ENCODE data around the gene COPB2.

Gene COPB2

GRCh38 chr3:139361276-139361675 is 28.2 kb downstream of the COPB2 start:
- ChIA-PET POLR2A (no interaction called here), CTCF (interaction anchor here (0.6 to 1.6 kb wide), 3 partner anchors 7 to 200 kb away, joined by 3 to 6 read pairs (median 4); no protein-coding TSS in a partner anchor)
- no peak overlapping the region for H3K4me3 ChIP-seq (ENCODE audit: low read depth, low read length)
- H3K36me3 ChIP-seq (ENCODE audit: control insufficient read depth in 2 of 2, insufficient read depth in 1 of 2, low read length in 2 of 2): peaks cover 44 to 99% of the 10 kb centered on the region in 2 experiments
- no peaks in the 10 kb centered on the region for H3K4me1 ChIP-seq (ENCODE audit: control insufficient read depth, insufficient read depth, low read length)
- H3K9me3 ChIP-seq (ENCODE audit: control insufficient read depth, insufficient read depth, low read depth, low read length): no peaks in the 10 kb centered on the region
- no peak for TF ChIP-seq ZNF362 (tag by site-specific recombination; IDR thresholded peaks at IDR 0.05)
- no peak for TF ChIP-seq GLIS1 (tag by site-specific recombination; IDR thresholded peaks at IDR 0.05)
- no peak for TF ChIP-seq ZFP37 (tag by site-specific recombination; IDR thresholded peaks at IDR 0.05)
- no peak for TF ChIP-seq ATF2 (tag by site-specific recombination; IDR thresholded peaks at IDR 0.05; ENCODE audit: low read depth)
- TF ChIP-seq GLI2 (tag by site-specific recombination; IDR thresholded peaks at IDR 0.05; ENCODE audit: borderline replicate concordance, low read depth): no peak
- no peak for TF ChIP-seq ZNF404 (tag by site-specific recombination; IDR thresholded peaks at IDR 0.05)
- no peak for TF ChIP-seq ZNF777 (tag by site-specific recombination; IDR thresholded peaks at IDR 0.05; ENCODE audit: borderline replicate concordance)
- TF ChIP-seq BCL11A (tag by site-specific recombination; IDR thresholded peaks at IDR 0.05; ENCODE audit: low read depth): no peak
- no peak for TF ChIP-seq BCL11B (tag by site-specific recombination; IDR thresholded peaks at IDR 0.05; ENCODE audit: low read depth)
- TF ChIP-seq ZNF366 (tag by site-specific recombination; conservative IDR thresholded peaks at IDR 0.05): no peak
- TF ChIP-seq ZNF610 (tag by site-specific recombination; IDR thresholded peaks at IDR 0.05; ENCODE audit: borderline replicate concordance): no peak
- no peak for TF ChIP-seq KLF8 (tag by site-specific recombination; IDR thresholded peaks at IDR 0.05)
- no peak for TF ChIP-seq GLI4 (tag by site-specific recombination; IDR thresholded peaks at IDR 0.05)
- H3K27ac ChIP-seq (ENCODE audit: extremely low read depth, low read depth, low read length): no peak overlapping the region

GRCh38 chr3:139358841-139359562 is 30.4 kb downstream of the COPB2 start:
- Histone ChIP-seq H3K9me3 (ENCODE audit: control insufficient read depth, insufficient read depth, low read depth, low read length) (no peaks in the 10 kb centered on the region), H3K4me3 (ENCODE audit: low read depth, low read length) (no peak overlapping the region), H3K4me1 (ENCODE audit: control insufficient read depth, insufficient read depth, low read length) (no peaks in the 10 kb centered on the region), H3K27ac (ENCODE audit: extremely low read depth, low read depth, low read length) (no peak overlapping the region), H3K36me3 (ENCODE audit: control insufficient read depth in 2 of 2, insufficient read depth in 1 of 2, low read length in 2 of 2) (peaks cover 40 to 98% of the 10 kb centered on the region in 2 experiments)
- POLR2A ChIA-PET: no interaction called here
- CTCF ChIA-PET: interaction anchor here (0.7 kb wide), 1 partner anchor 248 kb away, joined by 3 read pairs; no protein-coding TSS in a partner anchor
- TF ChIP-seq ZNF664 (tag by site-specific recombination; IDR thresholded peaks at IDR 0.05) (no peak), KLF1 (tag by site-specific recombination; IDR thresholded peaks at IDR 0.05) (no peak), HOXA7 (CRISPR knock-in tag; IDR thresholded peaks at IDR 0.05; ENCODE audit: borderline replicate concordance) (no peak), ZNF558 (tag by site-specific recombination; IDR thresholded peaks at IDR 0.05) (no peak), ZNF10 (tag by site-specific recombination; IDR thresholded peaks at IDR 0.05) (no peak), TRIM28 (IDR thresholded peaks at IDR 0.05; ENCODE audit: borderline replicate concordance, low read length) (no peak), GLIS1 (tag by site-specific recombination; IDR thresholded peaks at IDR 0.05) (no peak), MZF1 (tag by site-specific recombination; IDR thresholded peaks at IDR 0.05; ENCODE audit: borderline replicate concordance) (no peak), RBAK (tag by site-specific recombination; IDR thresholded peaks at IDR 0.05) (no peak), HOXD13 (CRISPR knock-in tag; IDR thresholded peaks at IDR 0.05; ENCODE audit: borderline replicate concordance) (no peak), SETDB1 (IDR thresholded peaks at IDR 0.05; ENCODE audit: insufficient read length, low read length) (no peak), ZBTB44 (tag by site-specific recombination; IDR thresholded peaks at IDR 0.05) (no peak), ZNF624 (tag by site-specific recombination; IDR thresholded peaks at IDR 0.05) (no peak), ZNF280C (tag by site-specific recombination; IDR thresholded peaks at IDR 0.05) (no peak), HIC1 (tag by site-specific recombination; IDR thresholded peaks at IDR 0.05) (no peak)

All from HEK293 (cell line).